Measurements from ENCODE around the gene HOPX.

GRCh38 chr4:56655627-56656345 lies 25.3 kb downstream of the HOPX start:
- TF ChIP-seq CTCF (conservative IDR thresholded peaks at IDR 0.05; ENCODE audit: low read depth in 2 of 2), result no peak
- TF ChIP-seq REST (IDR thresholded peaks at IDR 0.05; ENCODE audit: unreplicated experiment), result no peak
- no peak for TF ChIP-seq ETS1 (IDR thresholded peaks at IDR 0.05)
- TF ChIP-seq EZH2 (IDR thresholded peaks at IDR 0.05; ENCODE audit: low read depth, unreplicated experiment), result peak; percentile 33
- peak; percentile 75 for TF ChIP-seq EZH2phosphoT487 (IDR thresholded peaks at IDR 0.05; ENCODE audit: unreplicated experiment)
- no peak for TF ChIP-seq POLR2AphosphoS5 (IDR thresholded peaks at IDR 0.05; ENCODE audit: low read depth)
- TF ChIP-seq NANOG (IDR thresholded peaks at IDR 0.05; ENCODE audit: borderline replicate concordance), result no peak
